Right ventricle myocardium superior (tissue), 1 donor: ENCODE measurements around the gene PAPLN. TPM values are rescaled to one million over a fixed set of nuclear protein-coding genes. Genes with fewer than 3 reads are reported as not detected.

Experiments used
- ATAC-seq: fragments of 200-7000 bp; cut with Tn5 transposase; one replicate; pipeline ENCODE4 v1.9.1; 2020; ENCODE audit warnings: mild to moderate bottlenecking; ENCODE audit not compliant: poor library complexity
- DNase-seq: peaks from one replicate; pipeline ENCODE4 v3.0.0-alpha.2; 2020
- intact Hi-C: fragments of 100-400 bp; cut with DNase I; formaldehyde crosslinking; loops from one replicate; pipeline ENCODE4 v1.11.2; 2022
- total RNA-seq: library from RNA; stranded (reverse); fragmentation: NEBNext Ultra II Directional; extraction: Animal tissue kit (Norgen Biotek cat#: 25700); gene quantifications from one replicate; pipeline ENCODE4 v1.2.1, GENCODE V29; 2021
- donor health status: DM: no; HTN: yes; CAD: no; lungs with severe emphysema.

PAPLN gene
- total RNA-seq, 1 donor from 2014 or later = 2.5 TPM

- no peak for DNase-seq
- intact Hi-C loops = no loop called here
- no peak for ATAC-seq
Measured at GRCh38 chr14:73253721-73254120, 16.4 kb downstream of the PAPLN start.

GRCh38 chr14:73254247-73255004 lies 17.1 kb downstream of the PAPLN start:
- ATAC-seq (no peak), DNase-seq (no peak)
- intact Hi-C loops = no loop called here

GRCh38 chr14:73255005-73255400 lies 17.7 kb downstream of the PAPLN start:
- no peak for DNase-seq
- intact Hi-C loops = no loop called here

GRCh38 chr14:73255693-73256225 lies 18.5 kb downstream of the PAPLN start:
- no peak for DNase-seq
- no peak for ATAC-seq
- intact Hi-C loops = no loop called here

More at GRCh38 chr14:73255005-73255400, 17.7 kb downstream of the PAPLN start:
- ATAC-seq = no peak

GRCh38 chr14:73258076-73258475 lies 20.8 kb downstream of the PAPLN start:
- ATAC-seq (no peak), DNase-seq (no peak)
- intact Hi-C loops = no loop called here

- intact Hi-C loops = no loop called here
- DNase-seq = peak; percentile 16
- ATAC-seq = no peak
Measured at GRCh38 chr14:73258845-73259611, 21.7 kb downstream of the PAPLN start.

- ATAC-seq (no peak), DNase-seq (no peak)
- intact Hi-C loops = no loop called here
Measured at GRCh38 chr14:73259837-73260236, 22.5 kb downstream of the PAPLN start.

GRCh38 chr14:73260574-73260973 lies 23.3 kb downstream of the PAPLN start:
- ATAC-seq (no peak), DNase-seq (peak; percentile 17)
- intact Hi-C loops = no loop called here

GRCh38 chr14:73261075-73261474 lies 23.8 kb downstream of the PAPLN start:
- ATAC-seq (no peak), DNase-seq (no peak)
- intact Hi-C loops = no loop called here

GRCh38 chr14:73261520-73262426 lies 24.5 kb downstream of the PAPLN start:
- ATAC-seq (no peak), DNase-seq (no peak)
- intact Hi-C loops = no loop called here

- intact Hi-C loops = no loop called here
- DNase-seq = no peak
- ATAC-seq = no peak
Measured at GRCh38 chr14:73262427-73263183, 25.3 kb downstream of the PAPLN start.

- intact Hi-C loops = no loop called here
Measured at GRCh38 chr14:73263606-73264005, 26.3 kb downstream of the PAPLN start.

GRCh38 chr14:73264080-73264884 lies 27.0 kb downstream of the PAPLN start:
- intact Hi-C loops = no loop called here
- DNase-seq (no peak), ATAC-seq (no peak)

More at GRCh38 chr14:73263606-73264005, 26.3 kb downstream of the PAPLN start:
- DNase-seq = no peak
- no peak for ATAC-seq

- DNase-seq (no peak), ATAC-seq (no peak)
- intact Hi-C loops = no loop called here
Measured at GRCh38 chr14:73264885-73265720, 27.8 kb downstream of the PAPLN start.

GRCh38 chr14:73265721-73266046 lies 28.4 kb downstream of the PAPLN start:
- DNase-seq (no peak), ATAC-seq (no peak)
- intact Hi-C loops = no loop called here

- DNase-seq = no peak
- intact Hi-C loops = no loop called here
- ATAC-seq = no peak
Measured at GRCh38 chr14:73266317-73266716, 29.0 kb downstream of the PAPLN start.

GRCh38 chr14:73267474-73267873 lies 30.2 kb downstream of the PAPLN start:
- no peak for ATAC-seq
- DNase-seq = no peak
- intact Hi-C loops = no loop called here
